Peyer's patch (tissue), 4 donors: ENCODE measurements around the gene SSNA1.

Experiments
- POLR2A ChIP-seq, 2 donors: fragments of 450-650 bp; IDR thresholded peaks; one replicate each; pipeline ENCODE4 v1.5.1; 2017; ENCODE audit warnings: antibody characterized with exemption in 2 of 2, mild to moderate bottlenecking in 2 of 2, moderate library complexity in 2 of 2
- TF ChIP-seq, protein P1 (sequence below), 6 experiments: fragments of 450-650 bp in 4 of 6; fragments of 200-600 bp in 2 of 6; sonication (generic) in 1 of 6; IDR thresholded peaks; one replicate each; pipeline ENCODE4 v1.5.1; 2017 to 2019; ENCODE audit warnings: antibody characterized with exemption in 6 of 6, mild to moderate bottlenecking in 3 of 6, moderate library complexity in 1 of 6

DNA sequence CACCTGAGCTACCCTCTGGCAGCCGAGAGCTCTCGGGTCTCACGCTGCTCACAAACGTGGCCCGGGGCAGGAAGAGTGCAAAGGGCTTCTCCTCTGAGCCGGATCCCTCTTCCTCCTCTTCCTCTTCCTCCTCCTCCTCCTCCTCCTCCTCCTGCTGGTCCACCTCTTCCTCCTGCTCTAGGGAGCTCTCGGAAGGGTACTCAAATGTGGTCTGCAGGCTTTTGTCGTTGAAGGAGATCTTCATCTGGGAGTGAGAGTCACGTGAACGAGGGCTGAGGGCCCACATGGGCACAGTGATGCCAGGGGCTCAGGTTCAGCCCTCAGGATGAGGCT is 3.9 kb downstream of the SSNA1 start:
- TF ChIP-seq, protein P1, sequence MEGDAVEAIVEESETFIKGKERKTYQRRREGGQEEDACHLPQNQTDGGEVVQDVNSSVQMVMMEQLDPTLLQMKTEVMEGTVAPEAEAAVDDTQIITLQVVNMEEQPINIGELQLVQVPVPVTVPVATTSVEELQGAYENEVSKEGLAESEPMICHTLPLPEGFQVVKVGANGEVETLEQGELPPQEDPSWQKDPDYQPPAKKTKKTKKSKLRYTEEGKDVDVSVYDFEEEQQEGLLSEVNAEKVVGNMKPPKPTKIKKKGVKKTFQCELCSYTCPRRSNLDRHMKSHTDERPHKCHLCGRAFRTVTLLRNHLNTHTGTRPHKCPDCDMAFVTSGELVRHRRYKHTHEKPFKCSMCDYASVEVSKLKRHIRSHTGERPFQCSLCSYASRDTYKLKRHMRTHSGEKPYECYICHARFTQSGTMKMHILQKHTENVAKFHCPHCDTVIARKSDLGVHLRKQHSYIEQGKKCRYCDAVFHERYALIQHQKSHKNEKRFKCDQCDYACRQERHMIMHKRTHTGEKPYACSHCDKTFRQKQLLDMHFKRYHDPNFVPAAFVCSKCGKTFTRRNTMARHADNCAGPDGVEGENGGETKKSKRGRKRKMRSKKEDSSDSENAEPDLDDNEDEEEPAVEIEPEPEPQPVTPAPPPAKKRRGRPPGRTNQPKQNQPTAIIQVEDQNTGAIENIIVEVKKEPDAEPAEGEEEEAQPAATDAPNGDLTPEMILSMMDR (IDR thresholded peaks at IDR 0.05) = no peak
- no peak for TF ChIP-seq POLR2A (IDR thresholded peaks at IDR 0.05)
